ENCODE results near the gene PLK4.

GRCh38 chr4:127936974-127937373 lies 56.3 kb downstream of the PLK4 start:
- TF ChIP-seq CTCF (IDR thresholded peaks at IDR 0.05), result no peak
- TF ChIP-seq POLR2A (IDR thresholded peaks at IDR 0.05), result no peak
- no peak for TF ChIP-seq POLR2AphosphoS5 (IDR thresholded peaks at IDR 0.05)
- no peak for TF ChIP-seq EP300 (IDR thresholded peaks at IDR 0.05)

All from stomach (tissue), 4 donors.